ENCODE data around the gene TRNT1. TPM values are rescaled to one million over a fixed set of nuclear protein-coding genes. Genes with fewer than 3 reads are reported as not detected.

Gene TRNT1
- total RNA-seq, 1 donor from 2014 or later: 16.0 TPM

DNA sequence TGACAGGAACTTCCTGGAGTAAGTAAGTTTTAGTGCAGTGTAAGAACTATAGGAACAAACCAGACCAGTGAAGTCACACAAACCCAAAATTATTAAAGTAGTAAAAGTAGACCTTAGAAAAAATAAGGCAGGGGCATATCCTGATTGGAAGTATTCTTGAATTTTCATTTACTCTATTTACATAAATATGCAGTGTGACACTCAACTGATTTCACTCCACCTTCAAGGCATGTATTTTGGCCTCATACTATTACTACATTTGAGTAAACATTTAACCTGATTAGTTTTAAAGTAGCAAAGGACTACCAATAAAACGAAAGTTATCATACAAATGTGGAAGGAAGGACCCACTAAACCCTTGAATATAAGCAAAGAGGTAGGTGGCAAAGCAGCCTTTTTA lies 22.8 kb downstream of the TRNT1 start:
- Histone ChIP-seq H3K4me2 (ENCODE audit: low read length) (no peak overlapping the region), H3K4me1 (ENCODE audit: insufficient read depth, low read length) (peaks cover 4% of the 10 kb centered on the region), H3K4me3 (ENCODE audit: insufficient read depth, low read depth, low read length) (no peak overlapping the region), H3K79me2 (ENCODE audit: insufficient read depth, low read length) (peaks cover 2% of the 10 kb centered on the region), H3K9me3 (ENCODE audit: insufficient read depth, low read depth, low read length) (no peaks in the 10 kb centered on the region), H4K20me1 (ENCODE audit: insufficient read depth, low read length) (peaks cover 20% of the 10 kb centered on the region), H3K9ac (ENCODE audit: low read length) (no peak overlapping the region), H3K36me3 (ENCODE audit: insufficient read depth, low read length) (peaks cover 71% of the 10 kb centered on the region), H2AFZ (ENCODE audit: low read depth, low read length) (no peak overlapping the region), H3K27me3 (ENCODE audit: insufficient read depth, low read length) (no peaks in the 10 kb centered on the region), H3K27ac (ENCODE audit: low read depth, low read length) (no peak overlapping the region)
- Mint-ChIP-seq H3K36me3 (ENCODE audit: low read depth, unreplicated experiment) (peaks cover 15% of the 10 kb centered on the region), H3K4me1 (ENCODE audit: low read depth, unreplicated experiment) (peaks cover 5% of the 10 kb centered on the region), H3K27me3 (ENCODE audit: low read depth, unreplicated experiment) (no peaks in the 10 kb centered on the region), H3K4me3 (ENCODE audit: unreplicated experiment) (no peak overlapping the region), H3K27ac (ENCODE audit: unreplicated experiment) (no peak overlapping the region), H3K9me3 (ENCODE audit: unreplicated experiment) (no peaks in the 10 kb centered on the region)
- no peak for DNase-seq (ENCODE audit: low read depth)
- TF ChIP-seq, protein P1, sequence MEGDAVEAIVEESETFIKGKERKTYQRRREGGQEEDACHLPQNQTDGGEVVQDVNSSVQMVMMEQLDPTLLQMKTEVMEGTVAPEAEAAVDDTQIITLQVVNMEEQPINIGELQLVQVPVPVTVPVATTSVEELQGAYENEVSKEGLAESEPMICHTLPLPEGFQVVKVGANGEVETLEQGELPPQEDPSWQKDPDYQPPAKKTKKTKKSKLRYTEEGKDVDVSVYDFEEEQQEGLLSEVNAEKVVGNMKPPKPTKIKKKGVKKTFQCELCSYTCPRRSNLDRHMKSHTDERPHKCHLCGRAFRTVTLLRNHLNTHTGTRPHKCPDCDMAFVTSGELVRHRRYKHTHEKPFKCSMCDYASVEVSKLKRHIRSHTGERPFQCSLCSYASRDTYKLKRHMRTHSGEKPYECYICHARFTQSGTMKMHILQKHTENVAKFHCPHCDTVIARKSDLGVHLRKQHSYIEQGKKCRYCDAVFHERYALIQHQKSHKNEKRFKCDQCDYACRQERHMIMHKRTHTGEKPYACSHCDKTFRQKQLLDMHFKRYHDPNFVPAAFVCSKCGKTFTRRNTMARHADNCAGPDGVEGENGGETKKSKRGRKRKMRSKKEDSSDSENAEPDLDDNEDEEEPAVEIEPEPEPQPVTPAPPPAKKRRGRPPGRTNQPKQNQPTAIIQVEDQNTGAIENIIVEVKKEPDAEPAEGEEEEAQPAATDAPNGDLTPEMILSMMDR (IDR thresholded peaks at IDR 0.05; ENCODE audit: insufficient read depth, low read depth, low read length): no peak
- TF ChIP-seq EZH2 (IDR thresholded peaks at IDR 0.05; ENCODE audit: insufficient read depth, low read length): no peak
- FAIRE-seq: no peak

GRCh38 chr3:3151513-3151912 lies 24.8 kb downstream of the TRNT1 start:
- H3K27me3 Mint-ChIP-seq (ENCODE audit: low read depth, unreplicated experiment): no peaks in the 10 kb centered on the region
- no peak overlapping the region for H3K4me3 Mint-ChIP-seq (ENCODE audit: unreplicated experiment)

More at GRCh38 chr3:3151513-3151912, 24.8 kb downstream of the TRNT1 start:
- H2AFZ ChIP-seq (ENCODE audit: low read depth, low read length): no peak overlapping the region
- H3K27ac ChIP-seq (ENCODE audit: low read depth, low read length): no peak overlapping the region
- TF ChIP-seq, protein P1 (IDR thresholded peaks at IDR 0.05; ENCODE audit: insufficient read depth, low read depth, low read length): no peak
- TF ChIP-seq EZH2 (IDR thresholded peaks at IDR 0.05; ENCODE audit: insufficient read depth, low read length): no peak
- H3K4me3 ChIP-seq (ENCODE audit: insufficient read depth, low read depth, low read length): no peak overlapping the region
- no peak overlapping the region for H3K4me2 ChIP-seq (ENCODE audit: low read length)
- peaks cover 17% of the 10 kb centered on the region for H4K20me1 ChIP-seq (ENCODE audit: insufficient read depth, low read length)
- H3K36me3 ChIP-seq (ENCODE audit: insufficient read depth, low read length): peaks cover 67% of the 10 kb centered on the region
- H3K4me1 ChIP-seq (ENCODE audit: insufficient read depth, low read length): peaks cover 4% of the 10 kb centered on the region
- H3K27ac Mint-ChIP-seq (ENCODE audit: unreplicated experiment): no peak overlapping the region
- H3K9ac ChIP-seq (ENCODE audit: low read length): no peak overlapping the region
- no peaks in the 10 kb centered on the region for H3K9me3 ChIP-seq (ENCODE audit: insufficient read depth, low read depth, low read length)
- peaks cover 2% of the 10 kb centered on the region for H3K79me2 ChIP-seq (ENCODE audit: insufficient read depth, low read length)
- H3K27me3 ChIP-seq (ENCODE audit: insufficient read depth, low read length): no peaks in the 10 kb centered on the region
- H3K9me3 Mint-ChIP-seq (ENCODE audit: unreplicated experiment): no peaks in the 10 kb centered on the region
- FAIRE-seq: no peak
- DNase-seq (ENCODE audit: low read depth): no peak
- H3K4me1 Mint-ChIP-seq (ENCODE audit: low read depth, unreplicated experiment): peaks cover 4% of the 10 kb centered on the region
- peaks cover 1% of the 10 kb centered on the region for H3K36me3 Mint-ChIP-seq (ENCODE audit: low read depth, unreplicated experiment)

Data from astrocyte (in vitro differentiated cells and primary cell).